ENCODE results near the gene CHD3.

Gene CHD3

GRCh38 chr17:7903154-7904103 lies 14.8 kb downstream of the CHD3 start:
- no peak for TF ChIP-seq CTCF (IDR thresholded peaks at IDR 0.05)

GRCh38 chr17:7909089-7909488 lies 20.5 kb downstream of the CHD3 start:
- no peak for TF ChIP-seq CTCF (IDR thresholded peaks at IDR 0.05)

DNA sequence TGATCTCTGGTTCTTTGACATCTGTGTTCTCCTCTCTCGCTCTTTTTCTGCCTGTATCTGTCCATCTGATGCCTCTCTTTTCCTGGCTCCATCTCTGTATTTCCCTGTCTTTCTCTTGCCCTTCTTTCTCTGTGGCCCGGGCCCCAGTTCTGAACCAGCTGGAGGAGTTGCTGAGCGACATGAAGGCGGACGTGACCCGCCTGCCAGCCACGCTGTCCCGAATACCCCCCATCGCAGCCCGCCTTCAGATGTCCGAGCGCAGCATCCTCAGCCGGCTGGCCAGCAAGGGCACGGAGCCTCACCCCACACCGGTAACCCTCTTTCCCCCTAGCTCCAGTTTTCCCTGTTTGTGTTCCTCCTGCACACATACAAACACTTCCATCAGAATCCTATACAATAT lies 21.7 kb downstream of the CHD3 start:
- TF ChIP-seq CTCF (IDR thresholded peaks at IDR 0.05): no peak

DNA sequence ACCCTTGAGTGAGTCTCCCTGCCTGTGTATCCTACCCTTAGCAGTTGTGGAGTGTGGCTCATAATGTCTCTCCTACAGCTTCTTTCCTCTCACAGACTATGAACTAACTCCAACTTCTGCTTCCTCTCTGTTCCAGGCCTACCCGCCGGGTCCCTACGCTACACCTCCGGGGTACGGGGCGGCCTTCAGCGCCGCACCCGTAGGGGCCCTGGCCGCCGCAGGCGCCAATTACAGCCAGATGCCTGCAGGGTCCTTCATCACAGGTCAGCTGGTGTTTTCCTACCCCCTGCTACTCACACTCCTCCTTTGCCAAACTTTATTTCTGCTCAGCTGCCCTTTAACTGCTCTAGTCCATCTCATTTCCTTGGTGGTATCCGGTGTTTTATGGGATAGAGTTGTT lies 22.1 kb downstream of the CHD3 start:
- TF ChIP-seq CTCF (IDR thresholded peaks at IDR 0.05): no peak

DNA sequence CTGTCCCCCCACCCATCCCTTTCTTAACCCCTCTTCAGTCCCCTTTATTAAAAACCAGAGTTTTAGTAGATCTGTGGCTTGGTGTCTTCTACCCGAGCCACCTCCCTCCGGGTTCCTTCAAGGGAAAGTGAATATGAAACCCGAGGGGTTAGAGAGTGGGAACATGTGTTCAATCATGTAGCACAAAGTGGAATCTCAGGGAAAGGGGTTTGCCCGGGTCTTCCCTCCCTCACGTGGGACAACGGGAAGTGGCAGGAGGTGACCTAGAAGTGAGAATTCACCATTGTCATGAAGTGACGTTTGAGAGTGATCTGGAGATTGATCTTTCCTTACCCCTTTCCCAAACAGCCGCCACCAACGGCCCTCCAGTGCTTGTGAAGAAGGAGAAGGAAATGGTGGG lies 22.5 kb downstream of the CHD3 start:
- no peak for TF ChIP-seq CTCF (IDR thresholded peaks at IDR 0.05)

- peak; percentile 73 for TF ChIP-seq CTCF (IDR thresholded peaks at IDR 0.05)
These were observed 24.4 kb downstream of the CHD3 start for GRCh38 chr17:7912927-7913524.

DNA sequence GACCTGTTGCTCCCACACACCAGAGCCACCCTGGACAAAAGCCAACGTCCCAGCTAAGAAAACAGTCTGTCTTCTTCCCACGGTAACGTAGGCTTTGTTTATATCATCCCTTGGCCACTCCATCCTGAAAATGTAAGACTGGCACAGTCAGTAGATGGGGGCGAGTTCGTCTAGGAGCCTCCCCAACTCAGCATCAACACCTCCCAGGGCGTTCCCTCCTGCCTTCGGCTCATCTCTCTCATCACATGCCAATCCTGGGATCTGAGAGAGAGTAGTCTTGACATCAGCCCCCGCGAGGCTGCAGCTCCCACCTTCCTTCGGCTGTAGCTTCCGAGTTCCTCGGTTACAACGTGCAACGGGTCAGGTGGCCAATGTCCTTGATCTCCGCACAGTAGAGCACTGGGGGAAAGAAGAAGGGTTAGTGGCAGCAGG lies 26.6 kb downstream of the CHD3 start:
- no peak for TF ChIP-seq CTCF (IDR thresholded peaks at IDR 0.05)
